CD14-positive monocyte (primary cell): Measurements from ENCODE around the gene TNFRSF6B. TPM values are rescaled to one million over a fixed set of nuclear protein-coding genes. Genes with fewer than 3 reads are reported as not detected.

Source experiments
- DNase-seq, 3 donors: peaks; one replicate each; pipeline ENCODE4 v3.0.0-alpha.2; 2011 to 2022
- H2AFZ ChIP-seq: 2 replicates; pipeline ENCODE4 v1.6.0; 2012; ENCODE audit warnings: mild to moderate bottlenecking, low read depth, low read length, inconsistent platforms; ENCODE audit not compliant: insufficient read depth, poor library complexity, severe bottlenecking
- H3K27ac ChIP-seq, 2 donors: 1 replicate in 1 of 2; 2 replicates in 1 of 2; pipeline ENCODE4 v1.5.1; 2012 to 2013; ENCODE audit warnings: low read length in 2 of 2, control low read depth in 1 of 2, inconsistent platforms in 1 of 2, low read depth in 1 of 2, mild to moderate bottlenecking in 1 of 2
- H3K27me3 ChIP-seq, 2 donors: one replicate each; pipeline versions ENCODE4 v1.6.0 to v1.6.1; 2011 to 2013; ENCODE audit warnings: low read length in 2 of 2; ENCODE audit not compliant: control insufficient read depth in 2 of 2, insufficient read depth in 2 of 2
- H3K36me3 ChIP-seq, 2 donors: replicated peaks in 1 of 2; 1 replicate in 1 of 2; 2 replicates in 1 of 2; pipeline versions ENCODE4 v1.5.1 to v1.6.1; 2012 to 2013; ENCODE audit warnings: low read length in 2 of 2, control low read depth in 1 of 2, inconsistent platforms in 1 of 2, mild to moderate bottlenecking in 1 of 2; ENCODE audit not compliant: insufficient read depth in 2 of 2, control insufficient read depth in 1 of 2
- H3K4me1 ChIP-seq, 2 donors: 1 replicate in 1 of 2; 2 replicates in 1 of 2; pipeline versions ENCODE4 v1.5.1 to v1.6.1; 2012 to 2013; ENCODE audit warnings: low read length in 2 of 2, control low read depth in 1 of 2, inconsistent platforms in 1 of 2, mild to moderate bottlenecking in 1 of 2, moderate library complexity in 1 of 2; ENCODE audit not compliant: insufficient read depth in 2 of 2, control insufficient read depth in 1 of 2
- H3K4me2 ChIP-seq: replicated peaks from 2 replicates; pipeline ENCODE3; 2012; ENCODE audit warnings: low read length, moderate library complexity, mild to moderate bottlenecking; ENCODE audit not compliant: poor library complexity, severe bottlenecking; ENCODE audit errors: extremely low read depth
- H3K4me3 ChIP-seq, 3 experiments: fragments of 200-600 bp in 1 of 3; sonication (generic) in 1 of 3; replicated peaks in 1 of 3; 1 replicate in 2 of 3; 2 replicates in 1 of 3; pipeline ENCODE4 v1.5.1; 2011 to 2013; ENCODE audit warnings: low read length in 3 of 3, mild to moderate bottlenecking in 3 of 3, control low read depth in 2 of 3, low read depth in 2 of 3, inconsistent platforms in 1 of 3, moderate library complexity in 1 of 3
- H3K79me2 ChIP-seq: 2 replicates; pipeline ENCODE4 v1.6.0; 2012; ENCODE audit warnings: mild to moderate bottlenecking, control low read depth, inconsistent platforms, low read length, moderate library complexity; ENCODE audit not compliant: insufficient read depth
- H3K9ac ChIP-seq: 2 replicates; pipeline ENCODE4 v1.6.0; 2017; ENCODE audit warnings: low read length, mild to moderate bottlenecking; ENCODE audit not compliant: insufficient read depth, poor library complexity, severe bottlenecking
- H3K9me3 ChIP-seq, 2 donors: replicated peaks in 1 of 2; 1 replicate in 1 of 2; 2 replicates in 1 of 2; pipeline versions ENCODE4 v1.5.1 to v1.6.1; 2012 to 2013; ENCODE audit warnings: low read length in 2 of 2, control low read depth in 1 of 2; ENCODE audit not compliant: control insufficient read depth in 1 of 2, insufficient read depth in 1 of 2
- H4K20me1 ChIP-seq: 2 replicates; pipeline ENCODE4 v1.6.0; 2012; ENCODE audit warnings: mild to moderate bottlenecking, low read length, control low read depth, moderate library complexity; ENCODE audit not compliant: insufficient read depth
- H3K27ac Mint-ChIP-seq, 7 donors: one replicate each; pipeline ENCODE4 v1.8.0; 2020; ENCODE audit warnings: mild to moderate bottlenecking in 7 of 7, mixed read lengths in 7 of 7, moderate library complexity in 6 of 7, inconsistent platforms in 2 of 7
- H3K27me3 Mint-ChIP-seq, 3 donors: one replicate each; pipeline ENCODE4 v1.8.0; 2021 to 2022; ENCODE audit warnings: low read depth in 3 of 3, mild to moderate bottlenecking in 3 of 3, mixed read lengths in 3 of 3, moderate library complexity in 3 of 3, inconsistent platforms in 1 of 3
- H3K36me3 Mint-ChIP-seq, 2 donors: one replicate each; pipeline ENCODE4 v1.8.0; 2020; ENCODE audit warnings: mixed read lengths in 2 of 2, inconsistent platforms in 1 of 2, mild to moderate bottlenecking in 1 of 2
- H3K4me1 Mint-ChIP-seq: one replicate; pipeline ENCODE4 v1.8.0; 2020; ENCODE audit warnings: mild to moderate bottlenecking, mixed read lengths
- H3K4me3 Mint-ChIP-seq, 2 donors: one replicate each; pipeline ENCODE4 v1.8.0; 2020; ENCODE audit warnings: mild to moderate bottlenecking in 2 of 2, mixed read lengths in 2 of 2, moderate library complexity in 1 of 2
- H3K9me3 Mint-ChIP-seq, 7 donors: one replicate each; pipeline ENCODE4 v1.8.0; 2020 to 2022; ENCODE audit warnings: mixed read lengths in 7 of 7, mild to moderate bottlenecking in 6 of 7, moderate library complexity in 6 of 7, inconsistent platforms in 2 of 7
- CTCF ChIP-seq: fragments of 200-600 bp; IDR thresholded peaks from one replicate; pipeline ENCODE4 v1.8.0; 2022; ENCODE audit warnings: antibody characterized with exemption, mild to moderate bottlenecking
- WGBS: methylation state at CpG from one replicate; pipeline ENCODE4 v1.1.5; 2013; ENCODE audit warnings: missing lambda C conversion rate; ENCODE audit not compliant: insufficient coverage; 5-methylcytosine and 5-hydroxymethylcytosine counted together
- intact Hi-C, 2 donors: fragments of 100-400 bp; cut with micrococcal nuclease; formaldehyde crosslinking; loops; one replicate each; pipeline versions ENCODE4 v1.15.0 to v1.15.1; 2023
- polyA plus RNA-seq, 3 donors: library from polyadenylated mRNA; depleted of rRNA in 1 of 3; unstranded in 2 of 3; stranded (reverse) in 1 of 3; fragments of 300-500 nt in 2 of 3; fragments of >200 nt in 1 of 3; fragmentation: Illumina TruSeq in 2 of 3; gene quantifications; 1 replicate in 2 of 3; 2 replicates in 1 of 3; pipeline ENCODE4 v1.2.3, GENCODE V29; 2012 to 2021

TNFRSF6B gene
- polyA plus RNA-seq, 3 donors = 6.5 TPM; not detected in 2

- 100% methylated on average over 4 of the region's 8 CpGs for WGBS
- DNase-seq = no peak
- peak overlapping the region in 2 of 7 donors; percentile 6 to 62 for H3K27ac Mint-ChIP-seq
- no peak overlapping the region for H3K9ac ChIP-seq
- no peaks in the 10 kb centered on the region for H3K27me3 ChIP-seq
- H2AFZ ChIP-seq = no peak overlapping the region
- peaks cover 28% of the 10 kb centered on the region for H3K4me1 Mint-ChIP-seq
- H3K9me3 Mint-ChIP-seq = peaks cover 0 to 1% (median 0%) of the 10 kb centered on the region in 7 donors
- no peaks in the 10 kb centered on the region for H3K9me3 ChIP-seq
- H3K4me1 ChIP-seq = peaks cover 20 to 22% of the 10 kb centered on the region in 2 donors
- peaks cover 0 to 4% (median 0%) of the 10 kb centered on the region in 3 donors for H3K27me3 Mint-ChIP-seq
- H3K4me3 ChIP-seq = no peak overlapping the region
- H4K20me1 ChIP-seq = no peaks in the 10 kb centered on the region
- no peak overlapping the region for H3K27ac ChIP-seq
- no peak overlapping the region for H3K4me3 Mint-ChIP-seq
- H3K36me3 Mint-ChIP-seq = peaks cover 40 to 51% of the 10 kb centered on the region in 2 donors
- peaks cover 9% of the 10 kb centered on the region for H3K79me2 ChIP-seq
- intact Hi-C loops = no loop called here
- no peak for TF ChIP-seq CTCF
- no peak overlapping the region for H3K4me2 ChIP-seq
- H3K36me3 ChIP-seq = peaks cover 34 to 56% of the 10 kb centered on the region in 2 donors
Measured at GRCh38 chr20:63660622-63661021, 35.8 kb upstream of the TNFRSF6B start.

GRCh38 chr20:63661108-63661507, 35.3 kb upstream of the TNFRSF6B start:
- intact Hi-C loops = no loop called here
- Histone ChIP-seq H3K9ac (no peak overlapping the region), H3K4me3 (no peak overlapping the region), H2AFZ (no peak overlapping the region), H3K9me3 (no peaks in the 10 kb centered on the region), H3K36me3 (peaks cover 39 to 60% of the 10 kb centered on the region in 2 donors), H3K27ac (no peak overlapping the region), H3K79me2 (peaks cover 9% of the 10 kb centered on the region), H3K4me1 (peaks cover 20 to 22% of the 10 kb centered on the region in 2 donors), H3K27me3 (no peaks in the 10 kb centered on the region), H3K4me2 (no peak overlapping the region), H4K20me1 (no peaks in the 10 kb centered on the region)
- peaks cover 44 to 56% of the 10 kb centered on the region in 2 donors for H3K36me3 Mint-ChIP-seq
- H3K27me3 Mint-ChIP-seq = peaks cover 0 to 4% (median 0%) of the 10 kb centered on the region in 3 donors
- peaks cover 28% of the 10 kb centered on the region for H3K4me1 Mint-ChIP-seq
- peaks cover 0 to 1% (median 0%) of the 10 kb centered on the region in 7 donors for H3K9me3 Mint-ChIP-seq
- 95% methylated on average over 22 of the region's 22 CpGs for WGBS
- DNase-seq = no peak
- TF ChIP-seq CTCF = no peak
- no peak overlapping the region for H3K4me3 Mint-ChIP-seq
- no peak overlapping the region for H3K27ac Mint-ChIP-seq
